PC-9 (cell line): ENCODE results near the gene SRGAP1.

Source experiments
- CTCF ChIP-seq: fragments of 200-600 bp; sonication (generic); conservative IDR thresholded peaks from 2 replicates; pipeline ENCODE4 v1.6.1; 2017; ENCODE audit warnings: mixed run types, antibody characterized with exemption, mild to moderate bottlenecking, moderate library complexity
- EZH2 ChIP-seq: fragments of 200-600 bp; sonication (generic); IDR thresholded peaks from 2 replicates; pipeline ENCODE4 v1.8.0; 2017; ENCODE audit warnings: antibody characterized with exemption, low read depth

DNA sequence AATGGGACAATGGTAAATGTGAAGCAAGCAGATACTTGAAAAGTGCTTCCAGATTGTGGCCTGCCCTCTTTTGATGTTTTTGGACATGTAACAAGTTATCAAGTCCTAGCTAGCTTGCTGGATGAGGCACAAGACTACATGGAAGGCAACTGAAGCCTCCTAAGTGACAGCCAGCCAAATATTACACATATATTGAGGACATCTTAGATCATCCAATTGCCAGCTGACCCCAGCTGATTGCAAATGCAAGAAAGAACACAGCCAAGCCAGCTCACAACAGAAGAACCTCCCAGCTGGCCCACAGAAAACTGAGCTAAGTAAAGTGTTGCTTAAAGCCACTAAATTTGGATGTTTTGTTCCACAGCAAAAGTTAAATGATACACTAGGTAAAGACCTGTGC is 156.9 kb downstream of the SRGAP1 start:
- TF ChIP-seq CTCF = no peak
- TF ChIP-seq EZH2 = no peak
